Karpas-422 (cell line): ENCODE results near the gene FAM83G. TPM values are rescaled to one million over a fixed set of nuclear protein-coding genes. Genes with fewer than 3 reads are reported as not detected.

Experiments used
- DNase-seq: peaks from one replicate; pipeline ENCODE4 v3.0.0-alpha.2; 2015
- H2AFZ ChIP-seq: fragments of 200-600 bp; sonication (generic); 2 replicates; pipeline ENCODE4 v1.6.1; 2014; ENCODE audit warnings: antibody characterized with exemption, low read length, mixed read lengths
- H3K27ac ChIP-seq: fragments of 200-600 bp; sonication (generic); 2 replicates; pipeline ENCODE4 v1.5.1; 2014; ENCODE audit warnings: mild to moderate bottlenecking, low read length, moderate library complexity
- H3K27me3 ChIP-seq: fragments of 200-600 bp; sonication (generic); 2 replicates; pipeline ENCODE4 v1.6.1; 2014; ENCODE audit warnings: low read length, mixed read lengths
- H3K36me3 ChIP-seq: fragments of 200-600 bp; sonication (generic); 2 replicates; pipeline ENCODE4 v1.6.1; 2014; ENCODE audit warnings: low read length, mixed read lengths; ENCODE audit not compliant: insufficient read depth
- H3K4me1 ChIP-seq: fragments of 200-600 bp; sonication (generic); 2 replicates; pipeline ENCODE4 v1.6.1; 2014; ENCODE audit warnings: mild to moderate bottlenecking, low read length, mixed read lengths
- H3K4me2 ChIP-seq: fragments of 200-600 bp; sonication (generic); 2 replicates; pipeline ENCODE4 v1.6.1; 2014; ENCODE audit warnings: low read length, low read depth, mild to moderate bottlenecking; ENCODE audit not compliant: poor library complexity, severe bottlenecking
- H3K4me3 ChIP-seq: fragments of 200-600 bp; sonication (generic); 2 replicates; pipeline ENCODE4 v1.5.1; 2014; ENCODE audit warnings: mild to moderate bottlenecking, antibody characterized with exemption, low read length, mixed read lengths
- H3K79me2 ChIP-seq: fragments of 200-600 bp; sonication (generic); 2 replicates; pipeline ENCODE4 v1.6.1; 2014; ENCODE audit warnings: mild to moderate bottlenecking, low read length, mixed read lengths
- H3K9ac ChIP-seq: fragments of 200-600 bp; sonication (generic); 2 replicates; pipeline ENCODE4 v1.6.0; 2014; ENCODE audit warnings: low read length
- H3K9me2 ChIP-seq: fragments of 200-600 bp; sonication (generic), shearing (Covaris generic); replicated peaks from 2 replicates; pipeline ENCODE4 v1.6.0; 2014; ENCODE audit warnings: mild to moderate bottlenecking, low read length, moderate library complexity; ENCODE audit not compliant: insufficient read depth
- H3K9me3 ChIP-seq: fragments of 300-700, 200-600 bp; sonication (generic); 2 replicates; pipeline ENCODE4 v1.6.1; 2014; ENCODE audit warnings: low read length, mixed read lengths
- H4K20me1 ChIP-seq: fragments of 200-600 bp; sonication (generic); 2 replicates; pipeline ENCODE4 v1.6.1; 2014; ENCODE audit warnings: mild to moderate bottlenecking, antibody characterized with exemption, low read length, low read depth; ENCODE audit not compliant: insufficient read depth
- total RNA-seq: library from RNA; depleted of rRNA; stranded (reverse); fragments of >200 nt; shearing (Covaris generic); gene quantifications from 2 replicates; pipeline ENCODE4 v1.2.3, GENCODE V29; 2014; ENCODE audit warnings: low replicate concordance

The FAM83G gene
- total RNA-seq, 1 experiment from 2014 or later = 9.2 TPM

- H4K20me1 ChIP-seq = no peaks in the 10 kb centered on the region
- H3K4me2 ChIP-seq = no peak overlapping the region
- H3K79me2 ChIP-seq = no peaks in the 10 kb centered on the region
- H3K4me3 ChIP-seq = no peak overlapping the region
- no peak overlapping the region for H3K9ac ChIP-seq
- H3K4me1 ChIP-seq = no peaks in the 10 kb centered on the region
- H3K27ac ChIP-seq = no peak overlapping the region
- no peaks in the 10 kb centered on the region for H3K9me2 ChIP-seq
- DNase-seq = no peak
- no peaks in the 10 kb centered on the region for H3K9me3 ChIP-seq
- no peak overlapping the region for H2AFZ ChIP-seq
- H3K27me3 ChIP-seq = no peaks in the 10 kb centered on the region
- no peaks in the 10 kb centered on the region for H3K36me3 ChIP-seq
Measured at GRCh38 chr17:18985475-18985874, 19.1 kb downstream of the FAM83G start.

GRCh38 chr17:18984273-18985114 is 20.1 kb downstream of the FAM83G start:
- no peaks in the 10 kb centered on the region for H3K79me2 ChIP-seq
- H3K4me3 ChIP-seq = no peak overlapping the region
- H2AFZ ChIP-seq = no peak overlapping the region
- H3K9ac ChIP-seq = no peak overlapping the region
- no peaks in the 10 kb centered on the region for H4K20me1 ChIP-seq
- H3K27ac ChIP-seq = no peak overlapping the region
- no peak overlapping the region for H3K4me2 ChIP-seq
- no peaks in the 10 kb centered on the region for H3K36me3 ChIP-seq
- H3K27me3 ChIP-seq = no peaks in the 10 kb centered on the region
- DNase-seq = no peak
- no peaks in the 10 kb centered on the region for H3K9me3 ChIP-seq
- no peaks in the 10 kb centered on the region for H3K9me2 ChIP-seq
- H3K4me1 ChIP-seq = no peaks in the 10 kb centered on the region

DNA sequence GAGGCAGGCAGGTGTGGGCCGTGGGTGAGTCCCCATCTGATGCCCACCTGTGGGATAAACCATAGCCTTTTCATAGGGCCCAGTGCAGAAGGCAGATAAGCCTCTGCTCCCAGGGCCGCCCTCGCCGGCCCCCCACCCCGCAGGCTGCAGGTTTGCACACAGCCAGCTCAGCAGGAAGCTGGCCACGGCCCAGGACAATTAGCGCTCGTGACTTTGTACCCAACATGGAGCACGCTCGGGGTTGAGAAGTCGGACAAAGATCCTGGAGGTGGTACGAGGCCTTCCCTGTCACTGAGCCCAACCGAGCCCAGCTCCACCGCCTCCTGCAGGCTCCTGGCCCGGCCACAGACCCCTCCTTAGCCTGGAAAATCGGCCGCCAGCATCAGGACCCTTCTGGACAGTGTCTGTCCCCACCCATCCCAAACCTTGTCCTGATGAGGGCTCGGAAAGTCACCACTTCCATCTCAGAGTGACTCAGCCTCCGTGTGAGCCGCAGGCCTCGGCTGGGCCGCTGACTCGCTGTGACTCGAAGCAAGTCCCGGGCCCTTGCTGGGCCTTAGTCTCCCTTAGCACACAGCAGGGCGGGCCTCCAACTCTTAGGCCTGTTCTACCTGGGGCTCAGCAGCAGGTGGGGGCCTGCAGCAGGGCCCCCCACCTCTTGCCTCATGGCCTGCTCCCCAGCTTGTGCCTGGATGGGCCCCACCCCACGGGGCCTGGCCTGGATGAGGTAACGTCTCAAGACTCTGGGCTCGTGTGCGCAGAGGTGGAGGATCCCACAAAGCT is 22.7 kb downstream of the FAM83G start:
- no peaks in the 10 kb centered on the region for H3K27me3 ChIP-seq
- H3K79me2 ChIP-seq = no peaks in the 10 kb centered on the region
- no peaks in the 10 kb centered on the region for H3K4me1 ChIP-seq
- H3K9me3 ChIP-seq = no peaks in the 10 kb centered on the region
- no peak overlapping the region for H3K27ac ChIP-seq
- H3K36me3 ChIP-seq = no peaks in the 10 kb centered on the region
- no peak overlapping the region for H3K4me2 ChIP-seq
- no peak overlapping the region for H3K4me3 ChIP-seq
- no peaks in the 10 kb centered on the region for H4K20me1 ChIP-seq
- no peak for DNase-seq
- H3K9ac ChIP-seq = no peak overlapping the region
- no peaks in the 10 kb centered on the region for H3K9me2 ChIP-seq
- no peak overlapping the region for H2AFZ ChIP-seq

DNA sequence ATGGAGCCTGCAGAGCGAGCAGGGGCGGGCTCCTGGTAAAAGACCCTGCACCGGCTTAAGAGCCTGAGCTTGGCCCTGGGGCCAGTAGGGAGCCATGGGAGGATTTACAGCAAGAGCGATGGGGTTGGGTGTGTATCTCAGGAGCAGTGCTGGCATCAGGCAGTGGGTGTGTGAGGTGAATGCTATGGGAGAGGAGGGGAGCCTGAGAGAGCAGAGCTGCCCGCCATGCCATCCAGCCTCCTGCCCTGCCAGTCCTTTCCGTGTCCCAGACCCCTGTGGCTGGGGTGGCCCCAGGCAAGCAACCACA is 23.3 kb downstream of the FAM83G start:
- H4K20me1 ChIP-seq = no peaks in the 10 kb centered on the region
- no peak overlapping the region for H3K4me3 ChIP-seq
- H3K9me3 ChIP-seq = no peaks in the 10 kb centered on the region
- H3K4me1 ChIP-seq = no peaks in the 10 kb centered on the region
- H3K4me2 ChIP-seq = no peak overlapping the region
- no peaks in the 10 kb centered on the region for H3K36me3 ChIP-seq
- H3K9ac ChIP-seq = no peak overlapping the region
- no peaks in the 10 kb centered on the region for H3K9me2 ChIP-seq
- no peaks in the 10 kb centered on the region for H3K27me3 ChIP-seq
- DNase-seq = no peak
- no peaks in the 10 kb centered on the region for H3K79me2 ChIP-seq
- no peak overlapping the region for H3K27ac ChIP-seq
- H2AFZ ChIP-seq = no peak overlapping the region

DNA sequence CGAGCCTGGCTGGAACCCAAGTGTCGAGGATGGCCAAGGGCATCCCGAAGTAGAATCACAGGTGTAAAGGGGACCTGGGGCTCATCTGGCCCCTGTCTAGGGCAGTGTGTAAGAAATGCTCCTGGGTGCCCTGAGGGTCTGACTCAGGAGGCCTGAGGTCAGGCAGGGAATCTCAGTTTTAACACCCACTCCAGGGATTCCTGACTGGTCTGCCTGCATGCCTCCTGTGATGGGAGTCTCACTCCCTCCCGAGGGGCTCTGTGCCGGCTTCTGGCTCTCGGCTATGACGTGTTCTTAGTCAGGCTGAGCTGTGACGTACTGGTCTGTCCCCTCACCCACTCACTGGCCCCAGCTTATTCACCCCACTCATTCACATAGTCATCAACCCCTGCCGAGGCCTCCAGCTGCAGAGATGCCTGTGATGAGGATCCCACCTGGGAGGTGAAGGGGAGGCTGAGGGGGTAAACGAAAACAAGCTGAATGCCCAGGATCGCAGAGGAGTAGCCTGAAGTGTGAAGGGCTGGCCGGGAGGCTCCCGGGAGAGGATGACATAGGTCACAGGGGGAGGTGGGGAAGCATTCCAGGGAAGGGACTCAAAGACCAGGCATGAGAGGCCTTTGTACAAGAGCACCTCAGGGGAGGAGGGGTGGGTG is 23.8 kb downstream of the FAM83G start:
- Histone ChIP-seq H3K4me1 (no peaks in the 10 kb centered on the region), H3K9me3 (no peaks in the 10 kb centered on the region), H3K4me3 (no peak overlapping the region), H3K27ac (no peak overlapping the region), H3K4me2 (no peak overlapping the region), H2AFZ (no peak overlapping the region), H3K36me3 (no peaks in the 10 kb centered on the region), H3K9ac (no peak overlapping the region), H3K27me3 (no peaks in the 10 kb centered on the region), H3K79me2 (no peaks in the 10 kb centered on the region), H3K9me2 (no peaks in the 10 kb centered on the region), H4K20me1 (no peaks in the 10 kb centered on the region)
- DNase-seq = no peak

GRCh38 chr17:18978655-18979054 is 25.9 kb downstream of the FAM83G start:
- Histone ChIP-seq H4K20me1 (no peaks in the 10 kb centered on the region), H3K27ac (no peak overlapping the region), H3K9ac (no peak overlapping the region), H3K4me2 (no peak overlapping the region), H3K27me3 (no peaks in the 10 kb centered on the region), H3K4me1 (no peaks in the 10 kb centered on the region), H3K4me3 (no peak overlapping the region), H3K79me2 (no peaks in the 10 kb centered on the region), H2AFZ (no peak overlapping the region), H3K9me2 (no peaks in the 10 kb centered on the region), H3K9me3 (no peaks in the 10 kb centered on the region), H3K36me3 (no peaks in the 10 kb centered on the region)
- DNase-seq = no peak

- H2AFZ ChIP-seq = no peak overlapping the region
- no peaks in the 10 kb centered on the region for H3K9me3 ChIP-seq
- H3K9me2 ChIP-seq = no peaks in the 10 kb centered on the region
- no peaks in the 10 kb centered on the region for H4K20me1 ChIP-seq
- H3K79me2 ChIP-seq = no peaks in the 10 kb centered on the region
- H3K27ac ChIP-seq = no peak overlapping the region
- no peak overlapping the region for H3K9ac ChIP-seq
- no peaks in the 10 kb centered on the region for H3K4me1 ChIP-seq
- no peak overlapping the region for H3K4me3 ChIP-seq
- H3K36me3 ChIP-seq = no peaks in the 10 kb centered on the region
- H3K27me3 ChIP-seq = no peaks in the 10 kb centered on the region
- no peak for DNase-seq
- H3K4me2 ChIP-seq = no peak overlapping the region
Measured at GRCh38 chr17:18978050-18978449, 26.5 kb downstream of the FAM83G start.

- Histone ChIP-seq H3K79me2 (no peaks in the 10 kb centered on the region), H3K9me2 (no peaks in the 10 kb centered on the region), H3K36me3 (no peaks in the 10 kb centered on the region), H2AFZ (no peak overlapping the region), H3K9me3 (no peaks in the 10 kb centered on the region), H4K20me1 (no peaks in the 10 kb centered on the region), H3K27ac (no peak overlapping the region), H3K4me2 (no peak overlapping the region), H3K4me3 (no peak overlapping the region), H3K4me1 (no peaks in the 10 kb centered on the region), H3K9ac (no peak overlapping the region), H3K27me3 (no peaks in the 10 kb centered on the region)
- DNase-seq = no peak
Measured at GRCh38 chr17:18977646-18978045, 26.9 kb downstream of the FAM83G start.
